Colonic mucosa (tissue), 4 donors: ENCODE measurements around the gene MCHR1. TPM values are rescaled to one million over a fixed set of nuclear protein-coding genes. Genes with fewer than 3 reads are reported as not detected.

Experiments
- DNase-seq: peaks from one replicate; pipeline ENCODE4 v3.0.0-alpha.2; 2020
- H3K27ac ChIP-seq: fragments of 200-600 bp; one replicate; pipeline ENCODE4 v1.8.0; 2021
- H3K27me3 ChIP-seq: fragments of 200-600 bp; one replicate; pipeline ENCODE4 v1.8.0; 2021
- H3K36me3 ChIP-seq: fragments of 200-600 bp; one replicate; pipeline ENCODE4 v1.8.0; 2021
- H3K4me1 ChIP-seq: fragments of 200-600 bp; one replicate; pipeline ENCODE4 v1.8.0; 2021; ENCODE audit warnings: mild to moderate bottlenecking
- H3K4me3 ChIP-seq: fragments of 200-600 bp; one replicate; pipeline ENCODE4 v1.8.0; 2021
- H3K9ac ChIP-seq, 2 donors: one replicate each; pipeline ENCODE4 v1.7.0; 2013; ENCODE audit warnings: control low read depth in 2 of 2, low read depth in 2 of 2, low read length in 2 of 2
- H3K9me3 ChIP-seq: fragments of 200-600 bp; one replicate; pipeline ENCODE4 v1.8.0; 2021
- intact Hi-C: fragments of 100-400 bp; cut with DNase I; formaldehyde crosslinking; loops from one replicate; pipeline ENCODE4 v1.14.1; 2022
- total RNA-seq, 2 donors: library from RNA; stranded (reverse); fragmentation: NEBNext Ultra II Directional in 1 of 2; extraction: Animal tissue kit (Norgen Biotek cat#: 25700) in 1 of 2; gene quantifications; one replicate each; pipeline ENCODE4 v1.2.1, GENCODE V29; 2021
- TF ChIP-seq, protein P1 (sequence below): fragments of 200-600 bp; IDR thresholded peaks from one replicate; pipeline ENCODE4 v1.8.0; 2022; ENCODE audit warnings: antibody characterized with exemption, mild to moderate bottlenecking
- donor health status: healthy.
- donor health status: DM: no; HTN: no; CAD: no.
- donor health status: DM: no; HTN: no; CAD: no.

Gene MCHR1
- total RNA-seq, 2 donors from 2014 or later = 0.16 TPM; not detected in 1

GRCh38 chr22:40727964-40728615 lies 48.8 kb downstream of the MCHR1 start:
- TF ChIP-seq, protein P1, sequence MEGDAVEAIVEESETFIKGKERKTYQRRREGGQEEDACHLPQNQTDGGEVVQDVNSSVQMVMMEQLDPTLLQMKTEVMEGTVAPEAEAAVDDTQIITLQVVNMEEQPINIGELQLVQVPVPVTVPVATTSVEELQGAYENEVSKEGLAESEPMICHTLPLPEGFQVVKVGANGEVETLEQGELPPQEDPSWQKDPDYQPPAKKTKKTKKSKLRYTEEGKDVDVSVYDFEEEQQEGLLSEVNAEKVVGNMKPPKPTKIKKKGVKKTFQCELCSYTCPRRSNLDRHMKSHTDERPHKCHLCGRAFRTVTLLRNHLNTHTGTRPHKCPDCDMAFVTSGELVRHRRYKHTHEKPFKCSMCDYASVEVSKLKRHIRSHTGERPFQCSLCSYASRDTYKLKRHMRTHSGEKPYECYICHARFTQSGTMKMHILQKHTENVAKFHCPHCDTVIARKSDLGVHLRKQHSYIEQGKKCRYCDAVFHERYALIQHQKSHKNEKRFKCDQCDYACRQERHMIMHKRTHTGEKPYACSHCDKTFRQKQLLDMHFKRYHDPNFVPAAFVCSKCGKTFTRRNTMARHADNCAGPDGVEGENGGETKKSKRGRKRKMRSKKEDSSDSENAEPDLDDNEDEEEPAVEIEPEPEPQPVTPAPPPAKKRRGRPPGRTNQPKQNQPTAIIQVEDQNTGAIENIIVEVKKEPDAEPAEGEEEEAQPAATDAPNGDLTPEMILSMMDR = no peak
- Histone ChIP-seq H3K4me1 (no peaks in the 10 kb centered on the region), H3K9ac (no peak overlapping the region), H3K9me3 (no peaks in the 10 kb centered on the region), H3K27me3 (no peaks in the 10 kb centered on the region), H3K4me3 (no peak overlapping the region), H3K36me3 (no peaks in the 10 kb centered on the region), H3K27ac (no peak overlapping the region)
- DNase-seq = no peak
- intact Hi-C loops = no loop called here

DNA sequence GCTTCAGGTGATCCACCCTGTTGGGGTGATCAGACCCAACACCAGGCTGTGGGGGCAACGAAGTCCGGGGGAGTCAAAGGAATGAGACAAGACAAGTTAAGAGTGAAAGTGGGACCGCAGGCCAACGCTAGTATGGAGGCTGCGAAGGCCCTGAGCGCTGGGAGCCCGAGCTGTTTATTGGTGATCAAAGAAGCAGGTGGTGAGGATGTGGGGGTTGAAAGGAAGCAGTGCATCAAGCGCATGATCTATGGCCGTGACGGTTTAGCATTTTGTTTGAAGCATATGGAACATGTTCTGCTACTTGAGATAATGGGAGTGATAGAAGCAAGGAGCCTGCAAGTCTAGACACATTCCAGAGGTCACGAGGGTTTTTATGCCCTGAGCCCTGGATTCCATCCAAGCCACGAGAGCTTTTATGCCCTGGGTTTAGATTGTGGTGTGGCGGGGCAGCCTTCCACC lies 49.5 kb downstream of the MCHR1 start:
- no peak overlapping the region for H3K9ac ChIP-seq

GRCh38 chr22:40729284-40729683 lies 50.0 kb downstream of the MCHR1 start:
- Histone ChIP-seq H3K4me3 (no peak overlapping the region), H3K27ac (no peak overlapping the region), H3K36me3 (no peaks in the 10 kb centered on the region), H3K4me1 (no peaks in the 10 kb centered on the region), H3K9ac (no peak overlapping the region), H3K27me3 (no peaks in the 10 kb centered on the region), H3K9me3 (no peaks in the 10 kb centered on the region)
- intact Hi-C loops = no loop called here
- TF ChIP-seq, protein P1 = no peak
- no peak for DNase-seq

More for the DNA sequence above, 49.5 kb downstream of the MCHR1 start:
- H3K4me3 ChIP-seq = no peak overlapping the region
- intact Hi-C loops = no loop called here
- no peaks in the 10 kb centered on the region for H3K36me3 ChIP-seq
- TF ChIP-seq, protein P1 = no peak
- H3K9me3 ChIP-seq = no peaks in the 10 kb centered on the region
- H3K4me1 ChIP-seq = no peaks in the 10 kb centered on the region
- no peaks in the 10 kb centered on the region for H3K27me3 ChIP-seq
- DNase-seq = no peak
- no peak overlapping the region for H3K27ac ChIP-seq

Other genes with a start within 250 kb of the MCHR1 start
- 10 to 100 TPM; 31.9 to 35.6 TPM for gene MRTFA, start 42.8 kb upstream of the MCHR1 start, total RNA-seq
- gene SLC25A17, start 139.9 kb downstream of the MCHR1 start, total RNA-seq = 10 to 100 TPM in 1 of 2 donors, 1 to 10 TPM in 1; 9.2 to 14.9 TPM
- gene ST13, start 177.2 kb downstream of the MCHR1 start, total RNA-seq = 100 to 1,000 TPM; 193 to 238 TPM
- gene XPNPEP3, start 177.7 kb downstream of the MCHR1 start, total RNA-seq = 10 to 100 TPM; 12.8 to 22.0 TPM
- gene DNAJB7, start 182.6 kb downstream of the MCHR1 start, total RNA-seq = under 1 TPM; 0.12 to 0.16 TPM